Central memory CD4-positive, alpha-beta T cell (primary cell): Measurements from ENCODE around the gene LMF1.
"Not testable (repeated sequence)": the region's sequence is repeated elsewhere in the genome, so short reads cannot be mapped to it uniquely, and the experiment has no call there.

ENCODE experiments used
- DNase-seq: peaks from one replicate; pipeline ENCODE4 v3.0.0; 2022

Gene LMF1

GRCh38 chr16:860891-861290, 109.9 kb downstream of the LMF1 start:
- DNase-seq, result no peak

- DNase-seq, result not testable (repeated sequence)
Observed at GRCh38 chr16:858971-859370, 111.8 kb downstream of the LMF1 start.

GRCh38 chr16:858441-858840, 112.3 kb downstream of the LMF1 start:
- not testable (repeated sequence) for DNase-seq

- DNase-seq, result no peak
Observed at GRCh38 chr16:856811-857210, 114.0 kb downstream of the LMF1 start.

- no peak for DNase-seq
Observed at GRCh38 chr16:856101-856500, 114.7 kb downstream of the LMF1 start.

- DNase-seq, result no peak
Observed at GRCh38 chr16:855471-855870, 115.3 kb downstream of the LMF1 start.

- no peak for DNase-seq
Observed at GRCh38 chr16:854808-855410, 115.9 kb downstream of the LMF1 start.

- DNase-seq, result no peak
Observed at GRCh38 chr16:853981-854807, 116.6 kb downstream of the LMF1 start.

GRCh38 chr16:853306-853705, 117.5 kb downstream of the LMF1 start:
- DNase-seq, result no peak

GRCh38 chr16:852451-853185, 118.2 kb downstream of the LMF1 start:
- DNase-seq, result no peak

GRCh38 chr16:851871-852270, 118.9 kb downstream of the LMF1 start:
- DNase-seq, result no peak

GRCh38 chr16:851209-851810, 119.5 kb downstream of the LMF1 start:
- DNase-seq, result no peak

GRCh38 chr16:850668-851067, 120.1 kb downstream of the LMF1 start:
- DNase-seq, result no peak

GRCh38 chr16:848510-849253, 122.1 kb downstream of the LMF1 start:
- DNase-seq, result no peak

- DNase-seq, result no peak
Observed at GRCh38 chr16:847681-848445, 122.9 kb downstream of the LMF1 start.

- DNase-seq, result no peak
Observed at GRCh38 chr16:847151-847550, 123.6 kb downstream of the LMF1 start.

- no peak for DNase-seq
Observed at GRCh38 chr16:845351-845745, 125.4 kb downstream of the LMF1 start.

GRCh38 chr16:844638-845350, 126.0 kb downstream of the LMF1 start:
- no peak for DNase-seq

- no peak for DNase-seq
Observed at GRCh38 chr16:843771-844170, 127.0 kb downstream of the LMF1 start.

- DNase-seq, result no peak
Observed at GRCh38 chr16:842711-843560, 127.8 kb downstream of the LMF1 start.
